GM18907 (cell line): ENCODE measurements around the gene CACNA1C.

Experiments
- ATAC-seq: cut with Tn5 transposase; IDR thresholded peaks from one replicate; pipeline ENCODE4 v1.9.1; 2021; ENCODE audit warnings: mild to moderate bottlenecking, moderate library complexity; ENCODE audit not compliant: unreplicated experiment

Gene CACNA1C

DNA sequence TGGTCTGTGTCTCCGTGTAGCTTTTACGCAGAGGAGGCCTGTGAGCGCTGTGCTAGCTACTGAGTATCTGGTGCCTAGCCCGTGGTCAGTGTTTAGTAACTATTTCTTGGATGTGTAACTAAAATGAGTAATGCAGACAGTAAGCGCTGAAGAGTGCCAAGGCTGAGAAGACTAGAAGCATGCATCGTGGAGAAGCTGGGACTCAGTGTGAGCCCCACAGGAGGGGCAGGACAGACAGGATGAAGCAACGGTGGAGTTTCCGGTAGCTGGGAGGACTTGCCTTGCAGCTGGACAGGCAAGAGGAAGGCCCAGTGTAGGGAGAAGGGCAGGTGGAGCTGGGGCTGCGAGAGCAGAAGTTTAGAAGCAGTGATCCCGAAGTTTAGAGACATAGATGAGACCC, 508.6 kb downstream of the CACNA1C start:
- ATAC-seq, result no peak

GRCh38 chr12:2562400-2562799, 509.6 kb downstream of the CACNA1C start:
- no peak for ATAC-seq

DNA sequence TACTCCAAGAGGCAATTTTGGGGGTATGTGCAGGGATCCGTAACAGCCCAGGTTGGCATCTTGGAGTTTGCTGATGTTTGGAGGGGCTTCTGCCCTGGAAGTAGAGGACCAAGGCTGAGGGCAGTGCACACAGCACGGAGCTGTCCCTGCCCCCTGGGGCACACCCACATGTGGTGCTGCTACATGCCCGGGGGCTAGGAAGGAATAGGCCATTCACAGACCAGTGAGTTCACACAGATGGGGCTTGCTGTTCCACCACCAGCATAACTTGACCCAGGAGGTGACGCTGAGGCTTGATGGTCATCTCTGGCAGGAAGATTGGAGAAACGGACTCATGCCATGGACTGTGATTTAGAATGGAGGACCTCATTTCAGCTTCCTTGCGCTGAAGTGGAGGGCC, 510.9 kb downstream of the CACNA1C start:
- ATAC-seq, result no peak

GRCh38 chr12:2566161-2566560, 513.4 kb downstream of the CACNA1C start:
- no peak for ATAC-seq

GRCh38 chr12:2567711-2568110, 514.9 kb downstream of the CACNA1C start:
- no peak for ATAC-seq

DNA sequence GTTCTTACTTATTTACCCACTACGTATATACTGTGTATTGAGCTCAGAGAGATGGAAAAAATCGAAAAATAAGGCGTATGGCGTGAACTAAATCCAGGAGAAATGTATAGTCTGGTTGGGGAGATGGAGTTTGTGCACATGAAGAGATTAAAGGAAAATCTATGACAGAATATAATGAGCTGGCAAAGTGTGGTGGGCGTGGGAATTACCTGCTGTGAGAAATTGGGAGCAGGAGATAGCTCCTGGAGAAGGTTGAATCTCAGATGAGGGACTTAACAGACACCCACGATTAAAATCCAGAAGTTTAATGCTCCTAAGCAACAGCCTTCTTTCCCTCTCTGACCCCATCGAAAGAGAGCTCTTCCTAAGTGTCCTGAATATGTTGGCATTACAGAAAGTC, 517.8 kb downstream of the CACNA1C start:
- ATAC-seq, result no peak

GRCh38 chr12:2574355-2574935, 521.7 kb downstream of the CACNA1C start:
- no peak for ATAC-seq

GRCh38 chr12:2575245-2575644, 522.5 kb downstream of the CACNA1C start:
- no peak for ATAC-seq

GRCh38 chr12:2578211-2578610, 525.4 kb downstream of the CACNA1C start:
- ATAC-seq, result no peak

DNA sequence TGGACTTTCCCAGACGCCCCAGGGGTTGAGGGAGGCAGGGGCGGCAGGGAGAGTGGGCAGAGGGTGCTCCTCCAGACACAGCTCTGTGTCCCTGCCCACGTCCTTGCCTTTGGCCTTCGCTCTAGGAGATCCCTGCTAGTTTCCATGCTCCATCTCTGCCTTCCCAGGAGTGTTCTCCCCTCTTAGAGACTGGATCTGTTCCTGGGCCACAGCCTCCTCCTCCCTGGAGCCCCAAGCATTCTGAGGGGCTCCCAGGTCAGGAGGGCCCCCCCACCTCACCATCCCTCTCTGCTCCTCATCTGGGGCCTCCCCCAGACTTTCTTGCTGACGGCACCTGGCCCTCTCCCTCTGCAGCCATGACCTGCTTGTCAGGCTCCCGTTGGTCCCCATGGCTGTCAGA, 526.0 kb downstream of the CACNA1C start:
- no peak for ATAC-seq

- no peak for ATAC-seq
Observed at GRCh38 chr12:2580821-2581220, 528.0 kb downstream of the CACNA1C start.

DNA sequence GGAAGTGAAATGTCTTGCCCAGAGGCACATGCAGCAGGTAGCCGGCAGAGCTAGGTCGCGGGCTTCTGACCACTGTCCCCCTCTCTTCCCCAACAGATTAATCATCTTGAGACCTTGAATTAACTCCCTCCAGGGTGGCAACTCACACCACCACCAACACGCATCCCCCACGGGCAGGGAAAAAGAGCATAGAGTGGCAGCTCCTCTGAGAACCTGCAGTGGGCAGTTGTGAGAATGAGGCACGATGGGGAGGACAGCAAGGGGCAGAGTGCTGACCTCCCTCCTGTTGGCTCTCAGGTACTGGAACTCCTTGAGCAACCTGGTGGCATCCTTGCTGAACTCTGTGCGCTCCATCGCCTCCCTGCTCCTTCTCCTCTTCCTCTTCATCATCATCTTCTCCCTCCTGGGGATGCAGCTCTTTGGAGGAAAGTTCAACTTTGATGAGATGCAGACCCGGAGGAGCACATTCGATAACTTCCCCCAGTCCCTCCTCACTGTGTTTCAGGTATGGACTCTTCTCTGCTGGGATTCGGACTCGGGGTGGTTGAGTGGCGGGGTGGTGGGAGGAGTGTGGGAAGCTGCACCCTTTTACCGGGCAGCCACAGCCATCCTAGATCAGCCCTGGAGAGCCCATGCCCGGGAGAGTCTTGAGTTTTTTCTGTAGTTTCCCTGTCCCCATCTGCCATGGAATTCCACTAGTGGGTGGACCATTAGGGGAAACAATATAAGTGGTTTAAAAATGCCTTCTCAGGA, 528.7 kb downstream of the CACNA1C start:
- ATAC-seq, result no peak

- ATAC-seq, result no peak
Observed at GRCh38 chr12:2582631-2583030, 529.8 kb downstream of the CACNA1C start.

DNA sequence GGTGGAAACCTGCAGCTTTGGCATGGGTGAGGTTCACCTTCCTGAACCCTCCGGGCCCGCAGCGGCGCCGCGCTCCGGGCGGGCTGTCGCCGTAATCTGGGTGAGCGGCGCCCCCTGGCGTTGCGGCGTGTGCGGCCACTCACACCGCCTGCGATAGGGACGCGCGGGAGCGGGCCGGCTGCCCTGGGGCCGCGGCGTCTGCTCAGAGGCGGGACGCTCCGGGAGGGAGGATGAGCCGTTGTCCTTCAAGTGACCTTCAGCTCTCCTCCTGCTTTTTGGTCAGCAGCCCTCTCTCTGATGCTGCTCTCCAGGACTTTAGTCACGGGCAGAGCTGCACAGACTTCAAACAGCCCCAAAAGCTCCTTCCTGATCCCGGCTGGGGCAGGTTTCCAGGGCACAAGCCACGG, 530.3 kb downstream of the CACNA1C start:
- no peak for ATAC-seq

DNA sequence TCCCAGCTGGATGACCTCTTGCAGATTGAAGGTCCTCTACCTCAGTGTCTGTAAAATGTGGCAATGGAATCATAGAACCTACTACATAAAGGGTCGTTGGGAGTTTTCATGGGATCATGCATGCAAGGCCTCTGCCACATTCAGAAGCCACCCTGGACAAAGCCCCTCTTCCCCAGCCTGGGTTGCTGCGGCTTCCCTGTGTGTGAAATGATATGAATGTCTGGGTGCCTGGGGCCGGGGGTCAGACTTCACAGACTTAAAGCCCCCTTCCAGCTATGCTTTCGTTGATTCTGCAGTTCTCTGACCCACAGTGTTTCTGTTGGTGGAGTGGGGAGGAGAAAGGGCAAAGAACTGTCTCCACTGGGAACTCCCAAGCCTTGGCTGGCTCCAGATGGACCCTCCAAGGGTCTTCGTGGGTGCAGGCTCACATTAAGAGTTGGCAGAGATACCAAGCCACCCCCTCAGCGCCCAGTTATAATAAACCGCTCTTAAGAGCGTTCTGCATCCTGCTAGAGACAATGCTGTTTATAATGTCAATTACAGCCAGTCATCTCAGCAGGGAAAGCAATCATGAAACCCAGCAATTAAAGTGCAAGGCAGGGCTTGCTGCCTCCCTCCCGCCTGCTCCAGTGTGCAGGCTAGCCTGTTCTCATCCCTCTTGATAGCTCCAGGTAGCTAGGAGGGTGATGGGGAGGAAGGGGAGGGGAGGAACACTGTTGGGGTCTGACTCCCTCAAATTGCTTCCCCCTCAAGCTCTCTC, 531.0 kb downstream of the CACNA1C start:
- no peak for ATAC-seq

- no peak for ATAC-seq
Observed at GRCh38 chr12:2586156-2587038, 533.6 kb downstream of the CACNA1C start.

GRCh38 chr12:2588345-2588744, 535.6 kb downstream of the CACNA1C start:
- ATAC-seq, result no peak

DNA sequence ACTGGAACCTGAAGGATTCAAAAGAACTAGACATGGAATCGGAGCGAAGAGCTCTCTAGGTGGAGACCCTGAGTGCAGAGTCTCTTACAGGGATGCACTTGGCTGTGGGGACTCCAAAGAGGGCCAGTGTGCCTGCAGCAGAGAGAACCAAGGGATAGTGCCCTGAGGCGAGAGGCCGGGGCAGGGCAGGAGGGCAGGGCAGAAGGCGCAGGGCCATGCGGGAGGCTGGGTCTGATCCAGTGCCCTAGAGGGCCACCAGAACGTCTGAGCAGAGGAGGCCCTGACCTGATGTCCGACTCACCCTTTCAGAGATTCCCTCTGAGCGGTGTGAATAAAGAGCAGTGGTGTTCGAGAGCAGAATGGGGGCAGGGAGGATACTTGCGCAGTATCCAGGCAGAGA, 536.6 kb downstream of the CACNA1C start:
- ATAC-seq, result no peak

GRCh38 chr12:2593045-2593444, 540.3 kb downstream of the CACNA1C start:
- no peak for ATAC-seq

DNA sequence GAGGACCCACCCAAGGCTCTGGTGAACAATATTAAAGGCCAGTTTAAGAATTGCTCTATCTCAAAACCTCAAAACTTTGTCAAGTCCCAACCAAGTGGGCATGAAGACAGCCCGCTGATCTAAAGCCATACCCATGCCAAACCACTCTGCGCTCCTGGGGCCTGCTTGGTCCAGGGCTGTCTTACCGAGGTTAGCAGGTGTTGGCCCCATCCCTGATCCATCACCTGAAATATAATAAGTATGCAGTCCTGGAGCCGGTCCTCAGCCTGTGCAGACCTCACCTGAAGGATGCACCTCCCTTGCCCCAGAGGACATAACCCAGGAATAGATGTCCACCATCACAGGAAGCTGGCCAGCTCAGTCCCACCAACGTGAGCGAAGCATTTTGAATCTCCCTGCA, 543.7 kb downstream of the CACNA1C start:
- no peak for ATAC-seq

DNA sequence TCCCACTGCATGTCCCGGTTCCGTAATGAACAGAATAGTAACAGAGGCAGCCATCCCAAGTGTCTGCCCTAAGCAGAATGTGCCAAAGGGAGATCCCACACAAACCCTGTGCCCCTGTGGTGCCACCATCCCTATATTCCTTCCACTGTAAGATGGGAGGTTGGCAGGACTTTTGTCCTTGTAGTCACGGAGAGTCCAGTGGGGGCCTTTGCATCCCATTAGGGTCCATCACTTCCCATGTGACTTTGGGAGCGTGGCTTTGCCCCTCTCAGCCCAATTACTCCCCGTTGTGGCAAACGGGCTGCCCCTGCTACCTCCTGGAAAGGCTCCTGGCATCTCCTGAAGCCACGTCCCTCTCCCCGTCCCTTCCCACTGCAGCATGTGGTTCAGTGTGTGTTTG, 552.5 kb downstream of the CACNA1C start:
- no peak for ATAC-seq
